IPS-20b (cell line): Measurements from ENCODE around the gene PROSER3.

Source experiments
- H3K27ac ChIP-seq: one replicate; pipeline ENCODE4 v1.5.1; 2013; ENCODE audit warnings: low read length
- H3K27me3 ChIP-seq: 2 replicates; pipeline ENCODE4 v1.6.1; 2013; ENCODE audit warnings: mild to moderate bottlenecking, low read length, inconsistent platforms; ENCODE audit not compliant: insufficient read depth
- H3K36me3 ChIP-seq: 2 replicates; pipeline ENCODE4 v1.6.1; 2013; ENCODE audit warnings: low read depth, mild to moderate bottlenecking, inconsistent platforms, low read length, moderate library complexity; ENCODE audit not compliant: insufficient read depth
- H3K4me1 ChIP-seq: 2 replicates; pipeline ENCODE4 v1.6.1; 2013; ENCODE audit warnings: mild to moderate bottlenecking, control low read depth, inconsistent platforms, low read length, moderate library complexity; ENCODE audit not compliant: insufficient read depth
- H3K4me3 ChIP-seq: 2 replicates; pipeline ENCODE4 v1.5.1; 2013; ENCODE audit warnings: mild to moderate bottlenecking, low read length, inconsistent platforms
- H3K9ac ChIP-seq: 2 replicates; pipeline ENCODE4 v1.6.1; 2013; ENCODE audit warnings: low read depth, mild to moderate bottlenecking, inconsistent platforms, low read length, moderate library complexity
- H3K9me3 ChIP-seq: 2 replicates; pipeline ENCODE4 v1.6.1; 2013; ENCODE audit warnings: mild to moderate bottlenecking, low read depth, low read length, inconsistent platforms; ENCODE audit not compliant: insufficient read depth

Gene PROSER3

DNA sequence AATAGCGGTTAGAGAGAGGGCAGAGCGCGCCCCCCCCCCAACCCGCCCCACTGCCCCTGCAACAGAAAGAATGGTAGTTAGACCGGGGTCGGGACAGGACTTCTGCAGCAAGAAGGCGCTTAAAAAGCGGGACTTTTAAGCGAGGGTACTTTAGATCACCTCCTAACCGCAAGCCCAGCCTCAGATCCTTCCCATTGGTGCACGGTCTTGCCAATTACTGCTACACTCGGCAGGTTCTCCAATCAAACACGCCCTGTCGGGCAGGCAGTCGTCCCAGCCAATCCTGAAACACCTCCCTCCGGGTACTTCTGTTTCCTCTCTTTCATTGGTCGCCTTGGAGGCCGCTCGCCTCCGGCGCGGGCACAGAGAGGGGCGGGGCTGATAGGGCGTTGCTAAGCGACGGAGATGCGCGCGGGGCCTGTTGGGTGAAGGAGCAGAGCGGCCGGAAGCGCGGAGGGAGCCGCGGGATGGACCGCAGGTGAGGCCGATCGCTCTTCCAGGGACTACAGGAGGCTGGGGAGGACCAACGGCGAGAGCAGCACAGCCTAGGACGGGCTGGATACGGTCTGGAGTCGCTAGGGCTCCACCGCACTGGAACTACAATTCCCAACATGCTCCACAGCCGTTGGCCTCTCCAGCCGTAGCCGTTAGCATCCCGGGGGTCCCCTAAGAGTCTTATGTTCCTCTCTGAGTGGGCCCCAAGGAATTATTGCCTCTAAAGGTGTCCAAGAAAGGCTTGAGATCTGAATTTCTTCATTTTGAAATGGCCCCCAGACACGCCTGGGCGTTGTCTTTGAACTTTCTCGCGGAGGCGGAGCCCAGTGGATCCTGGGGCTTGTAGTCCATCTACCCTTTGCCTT lies at the start of gene PROSER3:
TSS of gene PROSER3 (plus strand) at position 428 of the 860 bp plus-strand sequence. CDS start at position 468, 40 bp downstream.
- peak within 1 kb of the TSS; percentile 99 for H3K27ac ChIP-seq
- H3K9ac ChIP-seq = peak within 1 kb of the TSS; percentile 97
- peaks cover 17% of the 10 kb centered on the region; the same call in 1 of the 2 replicates for H3K27me3 ChIP-seq
- peak within 1 kb of the TSS; percentile 100 for H3K4me3 ChIP-seq
- no peaks in the 10 kb centered on the region for H3K9me3 ChIP-seq
- H3K36me3 ChIP-seq = peaks cover 22% of the 10 kb centered on the region
- peaks cover 3% of the 10 kb centered on the region; the same call in 1 of the 2 replicates for H3K4me1 ChIP-seq

GRCh38 chr19:35708391-35708790 lies 49.6 kb upstream of the PROSER3 start:
- H3K36me3 ChIP-seq = no peaks in the 10 kb centered on the region
- H3K4me3 ChIP-seq = no peak overlapping the region
- no peak overlapping the region for H3K27ac ChIP-seq
- H3K9me3 ChIP-seq = no peaks in the 10 kb centered on the region
- H3K4me1 ChIP-seq = peaks cover 4% of the 10 kb centered on the region; the same call in 1 of the 2 replicates
- no peak overlapping the region for H3K9ac ChIP-seq
- peaks cover 27% of the 10 kb centered on the region for H3K27me3 ChIP-seq

- Histone ChIP-seq H3K36me3 (no peaks in the 10 kb centered on the region), H3K9me3 (no peaks in the 10 kb centered on the region), H3K4me3 (no peak overlapping the region), H3K27ac (no peak overlapping the region), H3K4me1 (peaks cover 19% of the 10 kb centered on the region), H3K27me3 (peaks cover 16% of the 10 kb centered on the region), H3K9ac (no peak overlapping the region)
Measured at GRCh38 chr19:35710784-35711723, 46.9 kb upstream of the PROSER3 start.

- H3K9ac ChIP-seq = no peak overlapping the region
- peaks cover 19% of the 10 kb centered on the region for H3K4me1 ChIP-seq
- peaks cover 16% of the 10 kb centered on the region for H3K27me3 ChIP-seq
- H3K4me3 ChIP-seq = no peak overlapping the region
- no peaks in the 10 kb centered on the region for H3K36me3 ChIP-seq
- no peaks in the 10 kb centered on the region for H3K9me3 ChIP-seq
- no peak overlapping the region for H3K27ac ChIP-seq
Measured at GRCh38 chr19:35712567-35713505, 45.1 kb upstream of the PROSER3 start.

GRCh38 chr19:35713506-35713850 lies 44.5 kb upstream of the PROSER3 start:
- H3K4me1 ChIP-seq = peaks cover 19% of the 10 kb centered on the region

DNA sequence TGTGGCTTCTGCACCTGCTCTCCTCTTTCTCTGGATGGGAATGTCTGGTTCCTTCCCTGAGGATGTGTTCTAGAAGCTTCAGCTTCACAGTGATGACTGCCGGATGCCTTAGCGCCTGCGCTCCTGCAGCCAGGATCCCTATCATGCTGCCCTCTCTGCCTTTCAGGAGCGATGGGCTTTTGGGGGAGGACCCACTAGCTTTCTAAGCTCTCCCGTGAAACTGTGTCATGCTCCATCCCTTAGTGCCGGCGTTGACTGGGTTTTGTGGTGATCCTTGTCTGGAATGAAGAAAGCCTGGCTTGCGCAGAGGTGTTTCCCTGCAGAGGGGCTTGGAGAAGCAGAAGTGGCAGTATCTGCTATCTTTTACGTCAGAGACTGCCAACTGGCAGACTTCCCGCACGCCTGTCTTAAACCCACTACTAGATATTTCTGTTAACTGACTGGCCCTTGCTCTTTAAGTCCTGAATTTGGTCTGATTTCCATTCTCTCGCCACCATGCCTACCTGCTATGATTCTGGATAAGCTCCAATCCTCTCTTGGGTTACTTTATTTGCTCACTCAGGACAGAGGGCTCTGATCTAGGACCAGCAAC lies 44.0 kb upstream of the PROSER3 start:
- peaks cover 9% of the 10 kb centered on the region for H3K27me3 ChIP-seq
- no peaks in the 10 kb centered on the region for H3K9me3 ChIP-seq
- no peak overlapping the region for H3K9ac ChIP-seq
- no peak overlapping the region for H3K27ac ChIP-seq
- H3K4me3 ChIP-seq = no peak overlapping the region
- H3K36me3 ChIP-seq = no peaks in the 10 kb centered on the region
- peaks cover 19% of the 10 kb centered on the region for H3K4me1 ChIP-seq

More at GRCh38 chr19:35713506-35713850, 44.5 kb upstream of the PROSER3 start:
- Histone ChIP-seq H3K27me3 (peaks cover 10% of the 10 kb centered on the region), H3K36me3 (no peaks in the 10 kb centered on the region), H3K9ac (no peak overlapping the region), H3K4me3 (no peak overlapping the region), H3K9me3 (no peaks in the 10 kb centered on the region), H3K27ac (no peak overlapping the region)

- Histone ChIP-seq H3K36me3 (0 out of 2 replicates have a peak, but pooled peaks cover 3% of the 10 kb centered on the region), H3K4me3 (no peak overlapping the region; the same call in 1 of the 2 replicates), H3K27me3 (peaks cover 9% of the 10 kb centered on the region), H3K9me3 (no peaks in the 10 kb centered on the region), H3K27ac (no peak overlapping the region), H3K9ac (no peak overlapping the region), H3K4me1 (peaks cover 19% of the 10 kb centered on the region)
Measured at GRCh38 chr19:35714601-35715354, 43.2 kb upstream of the PROSER3 start.

DNA sequence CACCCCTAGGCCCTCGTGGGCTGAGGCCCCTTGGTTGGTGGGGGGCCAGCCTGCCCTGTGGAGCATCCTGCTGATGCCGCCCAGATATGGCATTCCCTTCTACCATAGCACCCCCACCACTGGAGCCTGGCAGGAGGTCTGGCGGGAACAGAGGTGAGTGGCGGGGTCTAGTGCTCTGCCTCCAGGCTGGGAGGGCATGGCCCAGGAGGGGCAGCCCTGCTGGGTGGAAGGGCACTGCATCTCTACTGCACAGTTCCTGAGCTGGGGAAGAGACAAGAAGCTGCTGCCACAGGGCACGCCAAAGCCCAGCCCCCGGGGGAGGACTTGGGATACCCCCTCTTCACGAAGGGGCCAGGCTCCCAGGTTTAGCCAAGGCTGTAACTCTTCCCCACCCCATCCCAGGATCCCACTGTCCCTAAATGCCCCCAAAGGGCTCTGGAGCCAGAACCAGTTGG lies 42.6 kb upstream of the PROSER3 start:
- H3K4me3 ChIP-seq = peak overlapping the region; percentile 85; the same call in 1 of the 2 replicates

GRCh38 chr19:35715981-35716800 lies 41.8 kb upstream of the PROSER3 start:
- H3K27ac ChIP-seq = peak overlapping the region; percentile 79
- peaks cover 9% of the 10 kb centered on the region for H3K27me3 ChIP-seq
- H3K4me3 ChIP-seq = peak overlapping the region; percentile 85
- H3K4me1 ChIP-seq = peaks cover 17% of the 10 kb centered on the region
- peak overlapping the region; percentile 94 for H3K9ac ChIP-seq
- H3K36me3 ChIP-seq = peaks cover 8% of the 10 kb centered on the region; the same call in 1 of the 2 replicates
- H3K9me3 ChIP-seq = no peaks in the 10 kb centered on the region

More for the DNA sequence above, 42.6 kb upstream of the PROSER3 start:
- peak overlapping the region; percentile 94 for H3K9ac ChIP-seq
- H3K4me1 ChIP-seq = peaks cover 19% of the 10 kb centered on the region
- no peaks in the 10 kb centered on the region for H3K9me3 ChIP-seq
- no peak overlapping the region for H3K27ac ChIP-seq
- H3K36me3 ChIP-seq = peaks cover 8% of the 10 kb centered on the region; the same call in 1 of the 2 replicates
- peaks cover 9% of the 10 kb centered on the region for H3K27me3 ChIP-seq
